Liver (tissue), 9 donors: ENCODE measurements around the gene BORCS8. TPM values are rescaled to one million over a fixed set of nuclear protein-coding genes. Genes with fewer than 3 reads are reported as not detected.
A peak's percentile ranks its signal among the peaks of the same experiment; 100 is the strongest.

Experiments used
- DNase-seq: peaks from one replicate; pipeline ENCODE4 v3.0.0-alpha.2; 2017; ENCODE audit warnings: low spot score
- H3K27ac ChIP-seq, 2 donors: one replicate each; pipeline ENCODE4 v1.7.0; 2013; ENCODE audit warnings: inconsistent platforms in 2 of 2, low read length in 2 of 2, control low read depth in 1 of 2, low read depth in 1 of 2, mild to moderate bottlenecking in 1 of 2
- H3K27me3 ChIP-seq, 4 donors: one replicate each; pipeline versions ENCODE4 v1.6.1 to v1.7.0; 2013; ENCODE audit warnings: low read length in 3 of 4, inconsistent platforms in 1 of 4, mild to moderate bottlenecking in 1 of 4, moderate library complexity in 1 of 4; ENCODE audit not compliant: control insufficient read depth in 4 of 4, insufficient read depth in 4 of 4
- H3K36me3 ChIP-seq, 4 donors: one replicate each; pipeline versions ENCODE4 v1.6.1 to v1.7.0; 2013; ENCODE audit warnings: low read length in 3 of 4, mild to moderate bottlenecking in 3 of 4, low read depth in 1 of 4, moderate library complexity in 1 of 4; ENCODE audit not compliant: control insufficient read depth in 4 of 4, insufficient read depth in 3 of 4
- H3K4me1 ChIP-seq, 4 donors: one replicate each; pipeline versions ENCODE4 v1.6.1 to v1.7.0; 2013; ENCODE audit warnings: low read length in 3 of 4, mild to moderate bottlenecking in 3 of 4, moderate library complexity in 1 of 4; ENCODE audit not compliant: control insufficient read depth in 4 of 4, insufficient read depth in 4 of 4
- H3K4me3 ChIP-seq, 3 donors: one replicate each; pipeline versions ENCODE4 v1.6.1 to v1.7.0; 2013; ENCODE audit warnings: low read length in 3 of 3, control low read depth in 1 of 3, low read depth in 1 of 3, mild to moderate bottlenecking in 1 of 3
- H3K9ac ChIP-seq, 2 donors: one replicate each; pipeline ENCODE4 v1.7.0; 2013; ENCODE audit warnings: low read length in 2 of 2, mild to moderate bottlenecking in 2 of 2, moderate library complexity in 2 of 2, control low read depth in 1 of 2, low read depth in 1 of 2
- H3K9me3 ChIP-seq, 4 donors: one replicate each; pipeline versions ENCODE4 v1.6.1 to v1.7.0; 2013; ENCODE audit warnings: low read length in 3 of 4; ENCODE audit not compliant: control insufficient read depth in 4 of 4
- CTCF ChIP-seq: fragments of 150-350 bp; IDR thresholded peaks from 2 replicates; pipeline ENCODE4 v1.5.1; 2017; ENCODE audit warnings: improper control_type of control experiment, low read depth, low read length; ENCODE audit not compliant: missing input control
- EGR1 ChIP-seq, 2 donors: IDR thresholded peaks; 2 replicates each; pipeline ENCODE4 v1.6.1; 2016 to 2018; ENCODE audit warnings: antibody characterized with exemption in 2 of 2, low read depth in 2 of 2
- FOXA2 ChIP-seq: IDR thresholded peaks from 2 replicates; pipeline ENCODE4 v1.6.1; 2016; ENCODE audit warnings: antibody characterized with exemption
- GABPA ChIP-seq, 2 donors: IDR thresholded peaks in 1 of 2; conservative IDR thresholded peaks in 1 of 2; 2 replicates each; pipeline ENCODE4 v1.6.1; 2016; ENCODE audit warnings: antibody characterized with exemption in 2 of 2, mild to moderate bottlenecking in 1 of 2, moderate library complexity in 1 of 2
- HNF4A ChIP-seq, 2 donors: conservative IDR thresholded peaks; 2 replicates each; pipeline ENCODE4 v1.6.1; 2016; ENCODE audit warnings: antibody characterized with exemption in 2 of 2, mild to moderate bottlenecking in 2 of 2
- HNF4G ChIP-seq: IDR thresholded peaks from 2 replicates; pipeline ENCODE4 v1.6.1; 2016; ENCODE audit warnings: antibody characterized with exemption
- MAX ChIP-seq: IDR thresholded peaks from 2 replicates; pipeline ENCODE4 v1.6.1; 2016; ENCODE audit warnings: antibody characterized with exemption
- NR2F2 ChIP-seq: IDR thresholded peaks from 2 replicates; pipeline ENCODE4 v1.6.1; 2016; ENCODE audit warnings: antibody characterized with exemption
- RAD21 ChIP-seq, 2 donors: IDR thresholded peaks; 2 replicates each; pipeline ENCODE4 v1.6.1; 2016; ENCODE audit warnings: antibody characterized with exemption in 2 of 2, mild to moderate bottlenecking in 2 of 2
- REST ChIP-seq: IDR thresholded peaks from 2 replicates; pipeline ENCODE4 v1.6.1; 2016; ENCODE audit warnings: antibody characterized with exemption, mild to moderate bottlenecking
- RXRA ChIP-seq, 2 donors: IDR thresholded peaks; 2 replicates each; pipeline ENCODE4 v1.6.1; 2017 to 2018; ENCODE audit warnings: antibody characterized with exemption in 2 of 2, mild to moderate bottlenecking in 1 of 2
- TAF1 ChIP-seq: conservative IDR thresholded peaks from 2 replicates; pipeline ENCODE4 v1.6.1; 2016; ENCODE audit warnings: antibody characterized with exemption, mild to moderate bottlenecking
- YY1 ChIP-seq: IDR thresholded peaks from 2 replicates; pipeline ENCODE4 v1.6.1; 2016; ENCODE audit warnings: antibody characterized with exemption, mild to moderate bottlenecking
- ZBTB33 ChIP-seq: IDR thresholded peaks from 2 replicates; pipeline ENCODE4 v1.6.1; 2016; ENCODE audit warnings: antibody characterized with exemption
- WGBS: extraction: QIAGEN DNeasy Blood & Tissue Kit; methylation state at CpG from one replicate; pipeline ENCODE4 v1.1.7; 2013; 5-methylcytosine and 5-hydroxymethylcytosine counted together
- polyA plus RNA-seq, 2 donors: library from polyadenylated mRNA; stranded (reverse) in 1 of 2; unstranded in 1 of 2; fragments of 200-250 nt in 1 of 2; fragments of >200 nt in 1 of 2; fragmentation: Nextera tagmentation in 1 of 2; extraction: Ambion mirVana in 1 of 2; gene quantifications; one replicate each; pipeline versions ENCODE4 v1.2.1 to v1.2.3, GENCODE V29; 2013 to 2015
- total RNA-seq, 2 donors: library from RNA; depleted of rRNA; stranded (reverse); fragments of >200 nt; gene quantifications; one replicate each; pipeline ENCODE4 v1.2.3, GENCODE V29; 2014
- donor health status: healthy.
- donor health status: healthy.
- donor health status: healthy.
- donor health status: healthy.
- donor health status: healthy.

Gene BORCS8
- total and polyA plus RNA-seq, 4 donors = 7.6 to 13.5 (median 9.4) TPM

- Histone ChIP-seq H3K36me3 (no peaks in the 10 kb centered on the region), H3K4me1 (peaks cover 5 to 20% (median 15%) of the 10 kb centered on the region in 4 donors), H3K4me3 (peak overlapping the region; percentile 12 to 48 (median 34)), H3K9me3 (no peaks in the 10 kb centered on the region), H3K27me3 (peaks cover 0 to 5% (median 0%) of the 10 kb centered on the region in 4 donors), H3K9ac (no peak overlapping the region), H3K27ac (no peak overlapping the region)
- peak; percentile 51 for TF ChIP-seq CTCF
- peak; percentile 58 to 73 for TF ChIP-seq RAD21 (IDR thresholded peaks at IDR 0.05)
- no peak for TF ChIP-seq EGR1 (IDR thresholded peaks at IDR 0.05; ENCODE audit: low read depth in 2 of 2)
- no peak for TF ChIP-seq REST
- WGBS = 2% methylated on average over 59 of the region's 59 CpGs
- peak; percentile 73 for DNase-seq
Observed at GRCh38 chr19:19224852-19225494, 33.0 kb upstream of the BORCS8 start.

GRCh38 chr19:19224150-19224851 lies 32.3 kb upstream of the BORCS8 start:
- DNase-seq = no peak
- Histone ChIP-seq H3K36me3 (no peaks in the 10 kb centered on the region), H3K27ac (no peak overlapping the region), H3K4me3 (peak overlapping the region in 1 of 3 donors; percentile 48), H3K27me3 (peaks cover 0 to 5% (median 0%) of the 10 kb centered on the region in 4 donors), H3K4me1 (peaks cover 5 to 20% (median 15%) of the 10 kb centered on the region in 4 donors), H3K9me3 (no peaks in the 10 kb centered on the region), H3K9ac (no peak overlapping the region)
- TF ChIP-seq HNF4G = no peak
- no peak for TF ChIP-seq ZBTB33
- no peak for TF ChIP-seq YY1
- no peak for TF ChIP-seq EGR1 (IDR thresholded peaks at IDR 0.05; ENCODE audit: low read depth in 2 of 2)
- no peak for TF ChIP-seq RXRA (IDR thresholded peaks at IDR 0.05)
- no peak for TF ChIP-seq MAX
- TF ChIP-seq TAF1 = no peak
- TF ChIP-seq RAD21 (IDR thresholded peaks at IDR 0.05) = no peak
- no peak for TF ChIP-seq REST
- no peak for TF ChIP-seq HNF4A (conservative IDR thresholded peaks at IDR 0.05)
- TF ChIP-seq NR2F2 = no peak
- no peak for TF ChIP-seq FOXA2
- TF ChIP-seq GABPA (IDR thresholded peaks at IDR 0.05 in 1 of 2, conservative IDR thresholded peaks at IDR 0.05 in 1 of 2) = no peak
- WGBS = 70% methylated on average over 17 of the region's 17 CpGs
